ENCODE data around the gene ALDH4A1.

DNA sequence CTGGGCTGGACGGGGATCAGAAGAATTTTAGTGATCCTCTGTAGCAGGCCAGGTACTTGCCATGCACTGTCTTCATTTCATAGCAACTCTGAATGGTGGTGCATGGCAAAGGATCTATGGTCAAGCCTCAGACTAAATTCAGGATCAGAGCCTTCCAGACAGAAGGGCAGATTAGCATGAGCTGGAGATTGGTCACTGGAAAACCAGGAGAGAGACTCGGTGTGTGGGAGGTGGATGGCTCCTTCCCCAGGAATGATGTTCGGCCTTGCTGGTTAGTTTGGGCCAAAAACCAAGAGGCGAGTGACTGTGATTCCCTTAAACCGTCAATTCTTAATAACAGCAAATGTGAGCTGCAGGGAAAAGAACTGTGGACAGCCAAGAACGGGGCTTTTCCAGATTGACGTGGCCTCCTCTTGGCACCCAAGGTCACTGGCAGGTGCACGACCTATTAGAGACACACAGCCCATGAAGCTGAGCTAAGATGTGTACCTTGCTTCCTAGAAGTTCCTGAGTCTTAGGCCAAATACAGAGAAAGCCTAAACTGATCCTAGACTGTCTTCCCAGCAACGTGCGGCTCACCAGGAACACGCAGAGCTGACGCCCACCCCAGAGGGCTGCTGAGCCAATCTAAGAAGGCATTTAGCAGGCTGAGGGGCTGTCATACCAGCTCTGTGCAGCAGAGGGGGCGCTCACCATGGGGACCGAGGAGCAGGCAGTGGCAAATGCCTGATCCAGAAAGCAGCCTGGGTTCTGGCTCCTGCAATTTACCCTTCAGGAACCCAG is 18.5 kb downstream of the ALDH4A1 start:
- TF ChIP-seq CTCF (IDR thresholded peaks at IDR 0.05; ENCODE audit: borderline replicate concordance, extremely low read depth, low read length, poor library complexity, severe bottlenecking) (peak; percentile 90), EZH2 (IDR thresholded peaks at IDR 0.05; ENCODE audit: borderline replicate concordance, low read depth, low read length, severe bottlenecking) (no peak)
